CD14-positive monocyte (primary cell): ENCODE results near the gene TMEM271. TPM values are rescaled to one million over a fixed set of nuclear protein-coding genes. Genes with fewer than 3 reads are reported as not detected.

Source experiments
- DNase-seq, 3 donors: peaks; one replicate each; pipeline ENCODE4 v3.0.0-alpha.2; 2011 to 2022
- H2AFZ ChIP-seq: 2 replicates; pipeline ENCODE4 v1.6.0; 2012; ENCODE audit warnings: mild to moderate bottlenecking, low read depth, low read length, inconsistent platforms; ENCODE audit not compliant: insufficient read depth, poor library complexity, severe bottlenecking
- H3K27ac ChIP-seq, 2 donors: 1 replicate in 1 of 2; 2 replicates in 1 of 2; pipeline ENCODE4 v1.5.1; 2012 to 2013; ENCODE audit warnings: low read length in 2 of 2, control low read depth in 1 of 2, inconsistent platforms in 1 of 2, low read depth in 1 of 2, mild to moderate bottlenecking in 1 of 2
- H3K27me3 ChIP-seq, 2 donors: one replicate each; pipeline versions ENCODE4 v1.6.0 to v1.6.1; 2011 to 2013; ENCODE audit warnings: low read length in 2 of 2; ENCODE audit not compliant: control insufficient read depth in 2 of 2, insufficient read depth in 2 of 2
- H3K36me3 ChIP-seq, 2 donors: replicated peaks in 1 of 2; 1 replicate in 1 of 2; 2 replicates in 1 of 2; pipeline versions ENCODE4 v1.5.1 to v1.6.1; 2012 to 2013; ENCODE audit warnings: low read length in 2 of 2, control low read depth in 1 of 2, inconsistent platforms in 1 of 2, mild to moderate bottlenecking in 1 of 2; ENCODE audit not compliant: insufficient read depth in 2 of 2, control insufficient read depth in 1 of 2
- H3K4me1 ChIP-seq, 2 donors: 1 replicate in 1 of 2; 2 replicates in 1 of 2; pipeline versions ENCODE4 v1.5.1 to v1.6.1; 2012 to 2013; ENCODE audit warnings: low read length in 2 of 2, control low read depth in 1 of 2, inconsistent platforms in 1 of 2, mild to moderate bottlenecking in 1 of 2, moderate library complexity in 1 of 2; ENCODE audit not compliant: insufficient read depth in 2 of 2, control insufficient read depth in 1 of 2
- H3K4me2 ChIP-seq: replicated peaks from 2 replicates; pipeline ENCODE3; 2012; ENCODE audit warnings: low read length, moderate library complexity, mild to moderate bottlenecking; ENCODE audit not compliant: poor library complexity, severe bottlenecking; ENCODE audit errors: extremely low read depth
- H3K4me3 ChIP-seq, 3 experiments: fragments of 200-600 bp in 1 of 3; sonication (generic) in 1 of 3; replicated peaks in 1 of 3; 1 replicate in 2 of 3; 2 replicates in 1 of 3; pipeline ENCODE4 v1.5.1; 2011 to 2013; ENCODE audit warnings: low read length in 3 of 3, mild to moderate bottlenecking in 3 of 3, control low read depth in 2 of 3, low read depth in 2 of 3, inconsistent platforms in 1 of 3, moderate library complexity in 1 of 3
- H3K79me2 ChIP-seq: 2 replicates; pipeline ENCODE4 v1.6.0; 2012; ENCODE audit warnings: mild to moderate bottlenecking, control low read depth, inconsistent platforms, low read length, moderate library complexity; ENCODE audit not compliant: insufficient read depth
- H3K9ac ChIP-seq: 2 replicates; pipeline ENCODE4 v1.6.0; 2017; ENCODE audit warnings: low read length, mild to moderate bottlenecking; ENCODE audit not compliant: insufficient read depth, poor library complexity, severe bottlenecking
- H3K9me3 ChIP-seq, 2 donors: replicated peaks in 1 of 2; 1 replicate in 1 of 2; 2 replicates in 1 of 2; pipeline versions ENCODE4 v1.5.1 to v1.6.1; 2012 to 2013; ENCODE audit warnings: low read length in 2 of 2, control low read depth in 1 of 2; ENCODE audit not compliant: control insufficient read depth in 1 of 2, insufficient read depth in 1 of 2
- H4K20me1 ChIP-seq: 2 replicates; pipeline ENCODE4 v1.6.0; 2012; ENCODE audit warnings: mild to moderate bottlenecking, low read length, control low read depth, moderate library complexity; ENCODE audit not compliant: insufficient read depth
- H3K27ac Mint-ChIP-seq, 7 donors: one replicate each; pipeline ENCODE4 v1.8.0; 2020; ENCODE audit warnings: mild to moderate bottlenecking in 7 of 7, mixed read lengths in 7 of 7, moderate library complexity in 6 of 7, inconsistent platforms in 2 of 7
- H3K27me3 Mint-ChIP-seq, 3 donors: one replicate each; pipeline ENCODE4 v1.8.0; 2021 to 2022; ENCODE audit warnings: low read depth in 3 of 3, mild to moderate bottlenecking in 3 of 3, mixed read lengths in 3 of 3, moderate library complexity in 3 of 3, inconsistent platforms in 1 of 3
- H3K36me3 Mint-ChIP-seq, 2 donors: one replicate each; pipeline ENCODE4 v1.8.0; 2020; ENCODE audit warnings: mixed read lengths in 2 of 2, inconsistent platforms in 1 of 2, mild to moderate bottlenecking in 1 of 2
- H3K4me1 Mint-ChIP-seq: one replicate; pipeline ENCODE4 v1.8.0; 2020; ENCODE audit warnings: mild to moderate bottlenecking, mixed read lengths
- H3K4me3 Mint-ChIP-seq, 2 donors: one replicate each; pipeline ENCODE4 v1.8.0; 2020; ENCODE audit warnings: mild to moderate bottlenecking in 2 of 2, mixed read lengths in 2 of 2, moderate library complexity in 1 of 2
- H3K9me3 Mint-ChIP-seq, 7 donors: one replicate each; pipeline ENCODE4 v1.8.0; 2020 to 2022; ENCODE audit warnings: mixed read lengths in 7 of 7, mild to moderate bottlenecking in 6 of 7, moderate library complexity in 6 of 7, inconsistent platforms in 2 of 7
- CTCF ChIP-seq: fragments of 200-600 bp; IDR thresholded peaks from one replicate; pipeline ENCODE4 v1.8.0; 2022; ENCODE audit warnings: antibody characterized with exemption, mild to moderate bottlenecking
- WGBS: methylation state at CpG from one replicate; pipeline ENCODE4 v1.1.5; 2013; ENCODE audit warnings: missing lambda C conversion rate; ENCODE audit not compliant: insufficient coverage; 5-methylcytosine and 5-hydroxymethylcytosine counted together
- intact Hi-C, 2 donors: fragments of 100-400 bp; cut with micrococcal nuclease; formaldehyde crosslinking; loops; one replicate each; pipeline versions ENCODE4 v1.15.0 to v1.15.1; 2023
- polyA plus RNA-seq, 3 donors: library from polyadenylated mRNA; depleted of rRNA in 1 of 3; unstranded in 2 of 3; stranded (reverse) in 1 of 3; fragments of 300-500 nt in 2 of 3; fragments of >200 nt in 1 of 3; fragmentation: Illumina TruSeq in 2 of 3; gene quantifications; 1 replicate in 2 of 3; 2 replicates in 1 of 3; pipeline ENCODE4 v1.2.3, GENCODE V29; 2012 to 2021

Gene TMEM271
- polyA plus RNA-seq, 3 donors: not detected

GRCh38 chr4:525660-526059 is 50.4 kb downstream of the TMEM271 start:
- no peak overlapping the region for H3K4me2 ChIP-seq
- no peak overlapping the region for H3K9ac ChIP-seq
- no peak overlapping the region for H2AFZ ChIP-seq
- H3K79me2 ChIP-seq: no peaks in the 10 kb centered on the region
- no peak overlapping the region for H3K27ac Mint-ChIP-seq
- H3K4me1 Mint-ChIP-seq: no peaks in the 10 kb centered on the region
- TF ChIP-seq CTCF: no peak
- no peaks in the 10 kb centered on the region for H3K27me3 Mint-ChIP-seq
- intact Hi-C loops: no loop called here
- no peaks in the 10 kb centered on the region for H3K27me3 ChIP-seq
- no peaks in the 10 kb centered on the region for H3K4me1 ChIP-seq
- no peak overlapping the region for H3K4me3 Mint-ChIP-seq
- H3K9me3 ChIP-seq: peaks cover 18 to 22% of the 10 kb centered on the region in 2 donors
- no peaks in the 10 kb centered on the region for H4K20me1 ChIP-seq
- 98% methylated on average over 13 of the region's 15 CpGs for WGBS
- peaks cover 57 to 97% of the 10 kb centered on the region in 2 donors for H3K36me3 ChIP-seq
- no peak overlapping the region for H3K27ac ChIP-seq
- no peak for DNase-seq
- H3K9me3 Mint-ChIP-seq: peaks cover 5 to 29% (median 19%) of the 10 kb centered on the region in 7 donors
- peaks cover 85 to 90% of the 10 kb centered on the region in 2 donors for H3K36me3 Mint-ChIP-seq
- no peak overlapping the region for H3K4me3 ChIP-seq

GRCh38 chr4:524196-524595 is 51.9 kb downstream of the TMEM271 start:
- no peaks in the 10 kb centered on the region for H3K27me3 ChIP-seq
- Mint-ChIP-seq H3K27me3 (no peaks in the 10 kb centered on the region), H3K4me1 (no peaks in the 10 kb centered on the region), H3K36me3 (peaks cover 79 to 88% of the 10 kb centered on the region in 2 donors), H3K9me3 (peaks cover 5 to 26% (median 19%) of the 10 kb centered on the region in 7 donors), H3K4me3 (no peak overlapping the region), H3K27ac (no peak overlapping the region)
- no peak overlapping the region for H3K4me3 ChIP-seq
- H3K4me1 ChIP-seq: no peaks in the 10 kb centered on the region
- no peak overlapping the region for H3K4me2 ChIP-seq
- no peaks in the 10 kb centered on the region for H4K20me1 ChIP-seq
- no peak for DNase-seq
- no peaks in the 10 kb centered on the region for H3K79me2 ChIP-seq
- TF ChIP-seq CTCF: no peak
- WGBS: 97% methylated on average over 14 of the region's 15 CpGs
- no peak overlapping the region for H3K27ac ChIP-seq
- intact Hi-C loops: no loop called here
- H2AFZ ChIP-seq: no peak overlapping the region
- no peak overlapping the region for H3K9ac ChIP-seq
- H3K36me3 ChIP-seq: peaks cover 52 to 91% of the 10 kb centered on the region in 2 donors
- peaks cover 18 to 22% of the 10 kb centered on the region in 2 donors for H3K9me3 ChIP-seq

Other genes starting within 250 kb of the TMEM271 start
- 1 to 10 TPM; 2.5 to 4.2 (median 2.7) TPM for gene ZNF141, start 238.5 kb downstream of the TMEM271 start, polyA plus RNA-seq
- gene ZNF721, start 77.1 kb downstream of the TMEM271 start, polyA plus RNA-seq: 10 to 100 TPM; 11.6 to 14.8 (median 12.5) TPM
- 10 to 100 TPM; 18.4 to 45.9 (median 23.6) TPM for gene PIGG, start 77.1 kb downstream of the TMEM271 start, polyA plus RNA-seq
- 1 to 10 TPM; 3.7 to 6.3 (median 4.6) TPM for gene PDE6B, start 49.3 kb upstream of the TMEM271 start, polyA plus RNA-seq
- gene ATP5ME, start 98.0 kb upstream of the TMEM271 start, polyA plus RNA-seq: 100 to 1,000 TPM; 163 to 397 (median 367) TPM
- gene MYL5, start 98.2 kb upstream of the TMEM271 start, polyA plus RNA-seq: 10 to 100 TPM in 1 of 3 donors, 1 to 10 TPM in 2; 4.2 to 12.6 (median 7.2) TPM
- gene SLC49A3, start 112.9 kb upstream of the TMEM271 start, polyA plus RNA-seq: 10 to 100 TPM in 2 of 3 donors, 1 to 10 TPM in 1; 9.5 to 29.8 (median 11.1) TPM
- gene PCGF3, start 129.5 kb upstream of the TMEM271 start, polyA plus RNA-seq: 100 to 1,000 TPM in 1 of 3 donors, 1 to 10 TPM in 2; 7.0 to 163 (median 8.3) TPM
- gene CPLX1, start 249.8 kb upstream of the TMEM271 start, polyA plus RNA-seq: not detected